PC-3 (cell line): ENCODE results near the gene PTGES3. TPM values are rescaled to one million over a fixed set of nuclear protein-coding genes. Genes with fewer than 3 reads are reported as not detected.

Experiments used
- ATAC-seq: fragments of 200-7000 bp; cut with Tn5 transposase; 2 replicates; pipeline ENCODE4 v1.9.1; 2020; ENCODE audit warnings: mild to moderate bottlenecking, moderate library complexity
- BruUV-seq: library from RNA; stranded (reverse); fragments of 400-500 nt; replicated peaks from 2 replicates; lab custom pipeline; 2021; lab: Mats Ljungman, UMichigan
- CTCF ChIA-PET: fragments of 300-600 bp; sonication (Branson Sonifier 250); formaldehyde crosslinking; loops from one replicate; lab custom pipeline; 2022; ENCODE audit warnings: antibody characterized with exemption; lab: Charles Lee
- POLR2A ChIA-PET: fragments of 300-600 bp; sonication (Branson Sonifier 250); formaldehyde crosslinking; loops from one replicate; lab custom pipeline; 2022; ENCODE audit warnings: antibody characterized with exemption; ENCODE audit not compliant: unreplicated experiment; lab: Charles Lee
- DNase-seq: peaks from one replicate; pipeline ENCODE4 v3.0.0-alpha.2; 2015
- H2AFZ ChIP-seq: fragments of 300-600 bp; sonication (generic); 2 replicates; pipeline ENCODE4 v1.6.0; 2016; ENCODE audit warnings: antibody characterized with exemption, low read length
- H3F3A ChIP-seq: fragments of 300-600 bp; sonication (generic); one replicate; pipeline ENCODE4 v1.6.0; 2017; ENCODE audit warnings: antibody characterized with exemption, low read length, control low read depth, mild to moderate bottlenecking; ENCODE audit not compliant: unreplicated experiment
- H3K27ac ChIP-seq: fragments of 300-600 bp; sonication (generic); 2 replicates; pipeline ENCODE4 v1.5.1; 2016; ENCODE audit warnings: mild to moderate bottlenecking, low read length
- H3K27me3 ChIP-seq: fragments of 300-600 bp; sonication (generic); 2 replicates; pipeline ENCODE4 v1.6.1; 2016; ENCODE audit warnings: low read length, mixed read lengths
- H3K36me3 ChIP-seq: fragments of 300-600 bp; sonication (generic); 2 replicates; pipeline ENCODE4 v1.6.1; 2016; ENCODE audit warnings: low read depth, mixed run types, low read length, mixed read lengths
- H3K4me1 ChIP-seq: fragments of 300-600 bp; sonication (generic); 2 replicates; pipeline ENCODE4 v1.5.1; 2016; ENCODE audit warnings: low read length; ENCODE audit not compliant: insufficient read depth
- H3K4me2 ChIP-seq: fragments of 300-600 bp; sonication (generic); 2 replicates; pipeline ENCODE4 v1.6.0; 2016; ENCODE audit warnings: low read length
- H3K4me3 ChIP-seq: fragments of 300-600 bp; sonication (generic); 2 replicates; pipeline ENCODE4 v1.5.1; 2016; ENCODE audit warnings: mild to moderate bottlenecking, low read length, mixed read lengths
- H3K79me2 ChIP-seq: fragments of 300-600 bp; sonication (generic); 2 replicates; pipeline ENCODE4 v1.6.1; 2017; ENCODE audit warnings: low read length, mixed read lengths
- H3K9ac ChIP-seq: fragments of 300-600 bp; sonication (generic); 2 replicates; pipeline ENCODE4 v1.6.0; 2016; ENCODE audit warnings: mild to moderate bottlenecking, low read length
- H3K9me2 ChIP-seq: fragments of 300-600 bp; sonication (generic); replicated peaks from 2 replicates; pipeline ENCODE4 v1.6.1; 2016; ENCODE audit warnings: mixed run types, low read length, mixed read lengths
- H3K9me3 ChIP-seq: fragments of 300-600 bp; sonication (generic); 2 replicates; pipeline ENCODE4 v1.6.1; 2016; ENCODE audit warnings: low read length, mixed read lengths
- H4K20me1 ChIP-seq: fragments of 300-600 bp; sonication (generic); 2 replicates; pipeline ENCODE4 v1.6.1; 2016; ENCODE audit warnings: low read length, mixed read lengths
- CTCF ChIP-seq: fragments of 300-600 bp; sonication (generic); conservative IDR thresholded peaks from 2 replicates; pipeline ENCODE4 v1.5.1; 2017; ENCODE audit warnings: antibody characterized with exemption, low read depth, mild to moderate bottlenecking, low read length
- EZH2 ChIP-seq: fragments of 300-600 bp; sonication (generic); IDR thresholded peaks from one replicate; pipeline ENCODE4 v1.6.1; 2017; ENCODE audit warnings: antibody characterized with exemption, mild to moderate bottlenecking, low read length; ENCODE audit not compliant: unreplicated experiment
- EZH2phosphoT487 ChIP-seq: fragments of 300-600 bp; sonication (generic); IDR thresholded peaks from 2 replicates; pipeline ENCODE4 v1.6.1; 2018; ENCODE audit warnings: mild to moderate bottlenecking, antibody characterized with exemption, low read length, borderline replicate concordance
- intact Hi-C: fragments of 100-400 bp; cut with micrococcal nuclease; formaldehyde crosslinking; loops from 2 replicates; pipeline ENCODE4 v1.9.0; 2023
- total RNA-seq: library from RNA; depleted of rRNA; stranded (reverse); fragments of >200 nt; gene quantifications from 2 replicates; pipeline ENCODE4 v1.2.3, GENCODE V29; 2014

PTGES3 gene
- total RNA-seq, 1 experiment from 2014 or later, result 165 TPM

GRCh38 chr12:56629459-56630179 lies 58.5 kb downstream of the PTGES3 start:
- no TSS peak for BruUV-seq
- Histone ChIP-seq H3K36me3 (peaks cover 10% of the 10 kb centered on the region; the same call in 1 of the 2 replicates), H3K9me3 (no peaks in the 10 kb centered on the region), H3K27ac (peak overlapping the region; percentile 53), H3K9ac (peak overlapping the region; percentile 96), H3K79me2 (peaks cover 92% of the 10 kb centered on the region), H2AFZ (peak overlapping the region; percentile 85), H3K9me2 (no peaks in the 10 kb centered on the region), H3K4me2 (peak overlapping the region; percentile 87), H3K4me3 (peak overlapping the region; percentile 99), H3K4me1 (peaks cover 37% of the 10 kb centered on the region), H4K20me1 (peaks cover 6% of the 10 kb centered on the region; the same call in 1 of the 2 replicates), H3K27me3 (no peaks in the 10 kb centered on the region), H3F3A (no peaks in the 10 kb centered on the region)
- intact Hi-C loops, result no loop called here
- ATAC-seq (peak; percentile 26), DNase-seq (peak; percentile 18)
- ChIA-PET POLR2A (no interaction called here), CTCF (no interaction called here)
- TF ChIP-seq EZH2phosphoT487 (no peak), CTCF (no peak), EZH2 (no peak)

- Histone ChIP-seq H2AFZ (peak overlapping the region; percentile 85), H3K9ac (peak overlapping the region; percentile 96), H3K27ac (peak overlapping the region; percentile 53), H3K4me3 (peak overlapping the region; percentile 99), H3K4me1 (peaks cover 33% of the 10 kb centered on the region), H3K9me3 (no peaks in the 10 kb centered on the region), H3K27me3 (no peaks in the 10 kb centered on the region), H3K36me3 (peaks cover 10% of the 10 kb centered on the region; the same call in 1 of the 2 replicates), H3K79me2 (peaks cover 92% of the 10 kb centered on the region), H4K20me1 (peaks cover 6% of the 10 kb centered on the region; the same call in 1 of the 2 replicates), H3K9me2 (no peaks in the 10 kb centered on the region), H3K4me2 (peak overlapping the region; percentile 87), H3F3A (no peaks in the 10 kb centered on the region)
- DNase-seq (peak; percentile 30), ATAC-seq (no peak; the same call in 1 of the 2 replicates)
- CTCF ChIA-PET, result interaction anchor here (0.7 to 2.1 kb wide), 4 partner anchors 8 to 372 kb away, joined by 3 to 15 read pairs (median 4); no protein-coding TSS in a partner anchor
- intact Hi-C loops, result no loop called here
- TF ChIP-seq EZH2phosphoT487 (no peak), CTCF (no peak), EZH2 (no peak)
- TSS peak; percentile 26 for BruUV-seq
- POLR2A ChIA-PET, result no interaction called here
Measured at GRCh38 chr12:56628671-56629458, 59.2 kb downstream of the PTGES3 start.
